Stimulated activated CD4-positive, alpha-beta T cell treated with anti-CD3 and anti-CD28 coated beads, Interleukin-15, amount 100 ng/mL, for 24 hours (primary cell): ENCODE results near the gene SLC16A11.
"Not testable (repeated sequence)": the region's sequence is repeated elsewhere in the genome, so short reads cannot be mapped to it uniquely, and the experiment has no call there.

Experiments
- DNase-seq: peaks from one replicate; pipeline ENCODE4 v3.0.0-alpha.2; 2020

SLC16A11 gene

GRCh38 chr17:7004398-7005253 lies 39.3 kb downstream of the SLC16A11 start:
- DNase-seq = peak; percentile 34

GRCh38 chr17:7003745-7004144 lies 40.1 kb downstream of the SLC16A11 start:
- no peak for DNase-seq

GRCh38 chr17:7002288-7003047 lies 41.4 kb downstream of the SLC16A11 start:
- no peak for DNase-seq

DNA sequence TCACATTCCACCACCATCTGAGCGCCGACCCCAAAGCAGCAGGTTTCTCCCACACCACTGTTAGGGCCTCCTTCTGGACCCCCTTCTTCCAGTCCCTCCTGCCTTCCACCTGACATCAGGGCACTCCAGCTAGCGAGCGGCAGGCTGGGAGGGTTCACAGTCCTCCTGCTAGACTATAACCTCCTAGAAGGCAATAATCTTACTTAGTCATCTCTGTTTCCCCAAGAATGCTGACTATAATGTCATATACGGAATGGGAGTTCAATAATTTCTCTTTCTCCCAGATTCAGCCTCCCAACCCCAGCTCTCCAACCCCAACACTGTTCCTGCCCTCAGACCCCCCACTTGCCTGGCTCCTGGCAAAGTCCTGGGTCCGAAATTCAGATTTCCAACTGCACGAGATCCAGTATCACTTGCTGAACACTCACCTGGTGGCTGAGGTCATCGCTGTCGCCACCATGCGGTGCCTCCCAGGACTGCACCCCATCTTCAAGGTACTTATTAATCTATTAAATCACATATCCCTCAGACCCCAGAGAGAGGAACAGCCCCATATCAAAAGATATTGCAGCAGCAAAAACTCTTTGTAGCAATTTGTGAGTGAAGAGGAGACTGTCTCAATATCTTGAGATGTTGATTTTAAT lies 42.5 kb downstream of the SLC16A11 start:
- DNase-seq = peak; percentile 63

- DNase-seq = no peak
Measured at GRCh38 chr17:6998855-6999508, 44.9 kb downstream of the SLC16A11 start.

DNA sequence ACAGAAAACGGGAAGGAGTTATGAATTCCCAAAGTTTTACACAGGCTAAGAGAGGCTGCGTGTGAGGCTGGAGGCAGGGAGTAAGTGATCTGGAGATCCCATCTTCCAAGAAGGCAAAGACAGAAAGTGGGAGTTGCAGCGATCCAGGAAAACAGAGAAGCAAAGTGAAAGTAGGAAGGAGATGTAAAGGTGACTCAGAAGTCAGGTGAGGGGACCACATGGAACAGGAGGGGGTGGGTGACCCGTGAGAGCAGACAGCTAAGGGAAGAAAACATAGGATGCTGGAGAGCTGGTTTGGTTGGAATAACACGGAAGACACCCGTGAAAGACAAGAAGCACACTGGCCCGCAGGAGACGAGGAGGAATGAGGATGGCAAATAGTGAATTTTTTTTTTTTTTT lies 46.7 kb downstream of the SLC16A11 start:
- DNase-seq = no peak

- DNase-seq = no peak
Measured at GRCh38 chr17:6996256-6997011, 47.5 kb downstream of the SLC16A11 start.

DNA sequence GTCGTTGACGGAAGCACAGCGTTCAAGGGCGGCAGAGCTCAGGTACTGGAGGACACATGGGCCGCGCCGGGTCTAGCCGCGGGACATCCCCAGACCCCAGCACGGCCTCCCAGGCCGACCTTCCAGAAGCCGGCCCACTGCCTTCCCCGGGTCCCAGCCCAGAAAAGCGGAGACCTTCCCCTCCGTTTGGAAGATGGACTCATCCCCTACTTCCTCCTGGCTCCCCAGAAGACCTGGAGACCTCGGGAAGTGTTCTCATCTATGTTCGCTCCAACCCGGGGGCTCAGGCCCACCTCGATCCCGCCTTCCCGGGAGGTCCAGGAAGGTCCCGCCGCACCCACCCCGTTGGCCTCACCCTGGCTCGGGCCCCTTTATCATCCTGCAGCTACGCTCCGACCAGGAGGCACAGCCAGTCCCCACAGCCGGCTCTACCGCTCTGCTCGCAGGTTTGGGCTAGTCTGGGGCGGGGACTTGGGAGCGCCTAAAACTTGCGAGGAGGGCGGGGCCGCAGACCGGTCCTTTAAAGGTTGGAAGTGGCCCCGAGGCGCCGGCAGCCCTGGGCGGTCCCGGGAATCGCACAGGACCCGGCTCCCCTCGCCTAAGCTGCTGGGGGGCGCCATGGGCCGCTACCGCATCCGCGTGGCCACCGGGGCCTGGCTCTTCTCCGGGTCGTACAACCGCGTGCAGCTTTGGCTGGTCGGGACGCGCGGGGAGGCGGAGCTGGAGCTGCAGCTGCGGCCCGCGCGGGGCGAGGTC lies 48.2 kb downstream of the SLC16A11 start, which contains the start of gene ALOX12:
Gene ALOX12 (plus strand): TSS at position 550 of the 756 bp plus-strand sequence. CDS start 69 bp downstream, at position 619.
- no peak for DNase-seq

DNA sequence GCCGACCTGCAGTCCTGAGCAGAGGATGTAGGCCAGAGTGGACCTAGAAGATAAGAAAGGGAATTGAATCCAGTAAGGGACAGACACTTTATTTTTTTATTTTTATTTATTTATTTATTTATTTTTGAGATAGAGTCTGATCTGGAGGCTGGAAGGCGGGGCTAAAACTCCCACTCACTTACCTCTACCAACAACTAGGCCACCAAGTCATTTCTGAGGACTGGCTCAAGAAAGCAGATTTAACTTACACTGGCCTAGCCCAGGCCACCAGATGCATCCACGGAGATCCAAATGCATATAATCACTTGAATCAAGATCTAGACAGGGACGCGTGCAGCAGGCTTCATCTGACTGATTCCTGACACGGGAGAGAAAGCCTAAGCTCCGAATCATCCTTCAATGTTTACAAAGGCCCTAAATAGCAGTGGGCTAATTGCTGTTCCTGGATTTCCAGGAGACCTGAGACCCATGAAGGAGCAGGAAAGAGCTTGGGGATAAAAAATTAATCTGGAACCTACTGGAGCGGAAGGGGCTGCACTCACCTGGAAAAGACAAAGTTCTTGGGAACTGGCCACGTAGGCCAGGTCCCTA lies 49.1 kb downstream of the SLC16A11 start:
- DNase-seq = no peak

DNA sequence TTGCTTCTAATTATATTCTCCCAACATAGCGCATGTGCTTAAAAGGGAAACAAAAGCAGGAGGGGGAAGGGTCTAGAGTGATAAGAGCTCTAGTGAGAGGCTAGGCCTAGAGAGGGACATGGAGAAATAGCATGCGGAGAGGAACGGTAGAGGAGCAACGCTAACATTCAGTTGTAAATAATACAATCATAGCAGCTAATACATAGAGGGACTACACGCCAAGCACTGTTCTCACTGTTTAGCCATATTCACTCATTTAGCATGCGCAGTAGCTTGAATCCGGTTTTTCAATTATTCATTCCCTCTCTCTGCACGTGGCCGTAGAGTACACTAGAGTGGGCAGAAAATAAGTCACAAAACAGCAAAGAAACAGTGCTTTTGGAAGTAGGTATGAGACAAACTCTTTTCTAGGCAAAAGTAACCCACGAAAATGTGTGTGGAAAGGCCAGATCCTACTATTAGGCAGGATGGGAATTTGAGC lies 49.7 kb downstream of the SLC16A11 start:
- DNase-seq = no peak

DNA sequence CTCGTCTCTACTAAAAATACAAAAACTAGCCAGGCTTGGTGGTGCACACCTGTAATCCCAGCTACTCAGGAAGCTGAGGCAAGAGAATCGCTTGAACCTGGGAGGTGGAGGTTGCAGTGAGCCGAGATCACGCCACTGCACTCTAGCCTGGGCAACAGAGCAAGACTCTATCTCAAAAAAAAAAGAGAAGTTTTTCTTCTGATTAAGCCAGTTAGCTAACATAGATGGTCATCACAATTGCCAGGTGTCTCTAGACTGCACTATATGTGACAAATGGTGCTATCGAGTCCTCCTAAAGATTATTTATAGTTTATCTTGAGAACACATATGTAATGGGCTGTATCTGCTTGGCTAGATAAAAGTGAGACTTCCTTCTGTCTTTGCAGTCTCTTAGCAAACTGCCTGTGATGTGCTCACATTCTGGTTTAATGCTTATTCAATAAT lies 50.3 kb downstream of the SLC16A11 start:
- not testable (repeated sequence) for DNase-seq
